OCI-LY7 (cell line): ENCODE results near the gene TPSD1. TPM values are rescaled to one million over a fixed set of nuclear protein-coding genes. Genes with fewer than 3 reads are reported as not detected.

Experiments
- BruUV-seq: library from RNA; stranded (reverse); fragments of 400-500 nt; replicated peaks from 2 replicates; lab custom pipeline; 2021; lab: Mats Ljungman, UMichigan
- CTCF ChIA-PET: fragments of 300-600 bp; sonication (Branson Sonifier 250); formaldehyde crosslinking; loops from one replicate; lab custom pipeline; 2022; ENCODE audit warnings: antibody characterized with exemption; ENCODE audit not compliant: unreplicated experiment; lab: Charles Lee
- POLR2A ChIA-PET: fragments of 300-600 bp; sonication (Branson Sonifier 250); formaldehyde crosslinking; loops from one replicate; lab custom pipeline; 2022; ENCODE audit warnings: antibody characterized with exemption; lab: Charles Lee
- DNase-seq: peaks from one replicate; pipeline ENCODE4 v3.0.0-alpha.2; 2015; ENCODE audit warnings: low spot score
- H2AFZ ChIP-seq: fragments of 200-600 bp; sonication (generic), shearing (Covaris generic); 2 replicates; pipeline ENCODE4 v1.6.1; 2014; ENCODE audit warnings: mild to moderate bottlenecking, antibody characterized with exemption, low read length, moderate library complexity
- H3K27ac ChIP-seq: fragments of 200-600 bp; sonication (generic); 2 replicates; pipeline ENCODE4 v1.5.1; 2014; ENCODE audit warnings: mixed run types, low read depth, mild to moderate bottlenecking, moderate library complexity, low read length, inconsistent platforms; ENCODE audit not compliant: poor library complexity, severe bottlenecking
- H3K36me3 ChIP-seq: fragments of 200-600 bp; sonication (generic); 2 replicates; pipeline ENCODE4 v1.6.1; 2014; ENCODE audit warnings: mild to moderate bottlenecking, antibody characterized with exemption, low read length, moderate library complexity, mixed read lengths; ENCODE audit not compliant: insufficient read depth
- H3K4me1 ChIP-seq: fragments of 200-600 bp; sonication (generic); 2 replicates; pipeline ENCODE4 v1.5.1; 2014; ENCODE audit warnings: mild to moderate bottlenecking, low read length; ENCODE audit not compliant: insufficient read depth, poor library complexity, severe bottlenecking
- H3K4me2 ChIP-seq: fragments of 200-600 bp; sonication (generic); 2 replicates; pipeline ENCODE4 v1.6.1; 2014; ENCODE audit warnings: mild to moderate bottlenecking, low read length
- H3K4me3 ChIP-seq: fragments of 200-600 bp; sonication (generic); 2 replicates; pipeline ENCODE4 v1.5.1; 2014; ENCODE audit warnings: mild to moderate bottlenecking, low read depth, low read length; ENCODE audit not compliant: poor library complexity, severe bottlenecking
- H3K79me2 ChIP-seq: fragments of 200-600 bp; sonication (generic); 2 replicates; pipeline ENCODE4 v1.6.1; 2016; ENCODE audit warnings: low read depth, mild to moderate bottlenecking, low read length, moderate library complexity, mixed read lengths; ENCODE audit not compliant: insufficient read depth
- H3K9me2 ChIP-seq: fragments of 200-600 bp; sonication (generic); 2 replicates; pipeline ENCODE4 v1.6.1; 2016; ENCODE audit warnings: mild to moderate bottlenecking, low read length, mixed read lengths; ENCODE audit not compliant: insufficient read depth
- H3K9me3 ChIP-seq: fragments of 200-600 bp; sonication (generic); 2 replicates; pipeline ENCODE4 v1.6.1; 2014; ENCODE audit warnings: mild to moderate bottlenecking, mixed run types, low read length, mixed read lengths
- H4K20me1 ChIP-seq: fragments of 200-600 bp; sonication (generic); 2 replicates; pipeline ENCODE4 v1.6.1; 2014; ENCODE audit warnings: mild to moderate bottlenecking, antibody characterized with exemption, low read length, moderate library complexity, mixed read lengths; ENCODE audit not compliant: insufficient read depth
- EZH2phosphoT487 ChIP-seq: fragments of 200-600 bp; sonication (generic); IDR thresholded peaks from 2 replicates; pipeline ENCODE4 v1.6.1; 2018; ENCODE audit warnings: low read depth, borderline replicate concordance, mild to moderate bottlenecking, mixed run types, antibody characterized with exemption, low read length, moderate library complexity, mixed read lengths
- intact Hi-C: fragments of 100-400 bp; cut with micrococcal nuclease; formaldehyde crosslinking; loops from one replicate; pipeline ENCODE4 v1.10.0; 2022; ENCODE audit not compliant: unreplicated experiment
- total RNA-seq, 2 experiments: library from RNA; depleted of rRNA in 1 of 2; stranded (reverse); fragments of >200 nt in 1 of 2; shearing (Covaris generic) in 1 of 2; gene quantifications; 2 replicates each; pipeline ENCODE4 v1.2.3, GENCODE V29; 2014 to 2022
- TF ChIP-seq, protein P1 (sequence below): fragments of 200-600 bp; sonication (generic); conservative IDR thresholded peaks from 2 replicates; pipeline ENCODE4 v1.5.1; 2014; ENCODE audit warnings: mild to moderate bottlenecking, antibody characterized with exemption, low read length, moderate library complexity, mixed read lengths

TPSD1 gene
- total RNA-seq, 2 experiments from 2014 or later = not detected

- DNase-seq = no peak
- Histone ChIP-seq H3K36me3 (no peaks in the 10 kb centered on the region), H3K9me2 (no peaks in the 10 kb centered on the region), H4K20me1 (no peaks in the 10 kb centered on the region), H3K27ac (no peak overlapping the region), H3K4me1 (no peaks in the 10 kb centered on the region), H3K4me3 (no peak overlapping the region), H3K79me2 (no peaks in the 10 kb centered on the region), H3K9me3 (no peaks in the 10 kb centered on the region), H3K4me2 (no peak overlapping the region), H2AFZ (no peak overlapping the region)
- TF ChIP-seq, protein P1, sequence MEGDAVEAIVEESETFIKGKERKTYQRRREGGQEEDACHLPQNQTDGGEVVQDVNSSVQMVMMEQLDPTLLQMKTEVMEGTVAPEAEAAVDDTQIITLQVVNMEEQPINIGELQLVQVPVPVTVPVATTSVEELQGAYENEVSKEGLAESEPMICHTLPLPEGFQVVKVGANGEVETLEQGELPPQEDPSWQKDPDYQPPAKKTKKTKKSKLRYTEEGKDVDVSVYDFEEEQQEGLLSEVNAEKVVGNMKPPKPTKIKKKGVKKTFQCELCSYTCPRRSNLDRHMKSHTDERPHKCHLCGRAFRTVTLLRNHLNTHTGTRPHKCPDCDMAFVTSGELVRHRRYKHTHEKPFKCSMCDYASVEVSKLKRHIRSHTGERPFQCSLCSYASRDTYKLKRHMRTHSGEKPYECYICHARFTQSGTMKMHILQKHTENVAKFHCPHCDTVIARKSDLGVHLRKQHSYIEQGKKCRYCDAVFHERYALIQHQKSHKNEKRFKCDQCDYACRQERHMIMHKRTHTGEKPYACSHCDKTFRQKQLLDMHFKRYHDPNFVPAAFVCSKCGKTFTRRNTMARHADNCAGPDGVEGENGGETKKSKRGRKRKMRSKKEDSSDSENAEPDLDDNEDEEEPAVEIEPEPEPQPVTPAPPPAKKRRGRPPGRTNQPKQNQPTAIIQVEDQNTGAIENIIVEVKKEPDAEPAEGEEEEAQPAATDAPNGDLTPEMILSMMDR = no peak
- TF ChIP-seq EZH2phosphoT487 = no peak
- CTCF ChIA-PET = no interaction called here
- BruUV-seq = no TSS peak
- intact Hi-C loops = no loop called here
- POLR2A ChIA-PET = no interaction called here
Observed at GRCh38 chr16:1208239-1208830, 47.5 kb upstream of the TPSD1 start.

DNA sequence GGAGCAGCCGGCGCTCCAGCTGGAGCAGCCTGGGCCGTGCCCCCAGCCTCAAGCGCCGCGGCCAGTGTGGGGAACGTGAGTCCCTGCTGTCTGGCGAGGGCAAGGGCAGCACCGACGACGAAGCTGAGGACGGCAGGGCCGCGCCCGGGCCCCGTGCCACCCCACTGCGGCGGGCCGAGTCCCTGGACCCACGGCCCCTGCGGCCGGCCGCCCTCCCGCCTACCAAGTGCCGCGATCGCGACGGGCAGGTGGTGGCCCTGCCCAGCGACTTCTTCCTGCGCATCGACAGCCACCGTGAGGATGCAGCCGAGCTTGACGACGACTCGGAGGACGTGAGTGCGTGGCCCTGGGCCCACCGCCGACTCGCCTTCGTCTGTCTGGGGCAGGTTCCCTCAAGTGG, 46.8 kb upstream of the TPSD1 start:
- intact Hi-C loops = no loop called here
- no peak for DNase-seq
- no peaks in the 10 kb centered on the region for H3K9me3 ChIP-seq
- no peak overlapping the region for H3K4me3 ChIP-seq
- H2AFZ ChIP-seq = no peak overlapping the region
- ChIA-PET CTCF (no interaction called here), POLR2A (no interaction called here)
- no peaks in the 10 kb centered on the region for H3K4me1 ChIP-seq
- BruUV-seq = no TSS peak
- H3K79me2 ChIP-seq = no peaks in the 10 kb centered on the region
- H3K27ac ChIP-seq = no peak overlapping the region
- no peaks in the 10 kb centered on the region for H4K20me1 ChIP-seq
- no peaks in the 10 kb centered on the region for H3K36me3 ChIP-seq
- H3K9me2 ChIP-seq = no peaks in the 10 kb centered on the region
- TF ChIP-seq, protein P1 = no peak
- TF ChIP-seq EZH2phosphoT487 = no peak
- no peak overlapping the region for H3K4me2 ChIP-seq

- no peaks in the 10 kb centered on the region for H3K4me1 ChIP-seq
- no peak for DNase-seq
- no TSS peak for BruUV-seq
- ChIA-PET POLR2A (no interaction called here), CTCF (no interaction called here)
- H3K9me3 ChIP-seq = no peaks in the 10 kb centered on the region
- H4K20me1 ChIP-seq = no peaks in the 10 kb centered on the region
- no peak for TF ChIP-seq EZH2phosphoT487
- TF ChIP-seq, protein P1 = no peak
- intact Hi-C loops = no loop called here
- no peaks in the 10 kb centered on the region for H3K9me2 ChIP-seq
- no peak overlapping the region for H3K4me2 ChIP-seq
- no peak overlapping the region for H2AFZ ChIP-seq
- H3K79me2 ChIP-seq = no peaks in the 10 kb centered on the region
- no peak overlapping the region for H3K27ac ChIP-seq
- H3K36me3 ChIP-seq = no peaks in the 10 kb centered on the region
- H3K4me3 ChIP-seq = no peak overlapping the region
Observed at GRCh38 chr16:1210461-1210860, 45.4 kb upstream of the TPSD1 start.
